GM18861 (cell line): ENCODE data around the gene KCNN2.
A peak's percentile ranks its signal among the peaks of the same experiment; 100 is the strongest.
"Not testable (repeated sequence)": the region's sequence is repeated elsewhere in the genome, so short reads cannot be mapped to it uniquely, and the experiment has no call there.

Source experiments
- ATAC-seq: cut with Tn5 transposase; IDR thresholded peaks from one replicate; pipeline ENCODE4 v1.9.1; 2021; ENCODE audit not compliant: unreplicated experiment

KCNN2 gene

DNA sequence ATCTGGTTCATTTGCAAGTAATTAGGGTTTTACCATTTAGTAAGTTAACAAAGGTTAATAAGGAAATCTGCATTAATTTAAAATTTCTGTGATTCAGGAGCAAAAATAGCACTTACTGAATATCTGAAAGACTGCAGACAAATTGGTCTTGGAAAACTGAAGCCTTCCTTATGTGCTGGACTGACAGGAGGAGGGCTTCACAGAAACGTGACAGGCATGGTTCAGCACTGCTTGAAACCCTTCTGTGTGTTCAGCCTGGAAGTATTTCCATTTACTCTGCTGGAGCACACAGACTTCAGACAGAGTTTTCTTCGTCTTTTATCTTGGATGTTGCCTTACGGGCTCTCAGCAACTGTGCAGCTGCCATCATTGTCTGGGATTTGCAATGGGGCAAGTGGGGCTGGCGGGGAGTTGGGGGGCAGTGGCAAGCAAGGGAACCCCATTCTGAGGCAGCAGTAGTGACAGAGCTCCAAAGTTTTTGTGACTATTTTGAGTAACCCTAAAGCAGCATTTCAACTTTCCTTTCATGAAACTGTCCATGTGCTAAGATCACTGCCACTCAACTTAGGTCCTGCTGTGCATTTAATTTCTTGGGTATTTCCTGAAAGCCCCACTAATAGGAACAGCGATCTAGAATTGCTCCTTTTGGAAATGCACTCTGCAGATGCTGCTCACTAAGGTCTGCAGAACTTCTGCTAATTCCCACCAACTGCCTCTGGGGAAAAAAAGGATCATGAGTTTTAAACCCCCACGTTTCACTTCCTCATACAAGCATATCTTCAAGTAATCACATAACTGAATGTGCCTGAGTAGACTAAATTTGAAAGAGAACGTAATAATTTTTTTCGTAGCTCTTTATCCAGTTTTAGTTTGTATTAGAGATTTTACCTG, 56.6 kb downstream of the KCNN2 start:
- ATAC-seq = peak; percentile 99

DNA sequence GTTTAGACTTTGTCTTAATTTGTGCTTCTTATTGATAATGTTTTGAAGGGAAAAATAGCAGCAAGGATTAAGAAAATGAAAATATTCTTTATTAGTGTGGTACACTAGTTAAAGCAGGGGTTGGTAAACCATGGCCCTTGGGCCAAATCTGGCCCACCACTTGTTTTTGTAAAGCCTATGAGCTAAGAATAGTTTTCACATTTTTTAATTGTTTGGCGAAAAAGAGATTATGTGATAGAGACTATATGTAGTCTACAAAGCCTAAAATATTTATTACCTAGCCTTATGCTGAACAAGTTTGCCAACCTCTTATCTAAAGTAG, 57.2 kb downstream of the KCNN2 start:
- peak; percentile 39 for ATAC-seq

DNA sequence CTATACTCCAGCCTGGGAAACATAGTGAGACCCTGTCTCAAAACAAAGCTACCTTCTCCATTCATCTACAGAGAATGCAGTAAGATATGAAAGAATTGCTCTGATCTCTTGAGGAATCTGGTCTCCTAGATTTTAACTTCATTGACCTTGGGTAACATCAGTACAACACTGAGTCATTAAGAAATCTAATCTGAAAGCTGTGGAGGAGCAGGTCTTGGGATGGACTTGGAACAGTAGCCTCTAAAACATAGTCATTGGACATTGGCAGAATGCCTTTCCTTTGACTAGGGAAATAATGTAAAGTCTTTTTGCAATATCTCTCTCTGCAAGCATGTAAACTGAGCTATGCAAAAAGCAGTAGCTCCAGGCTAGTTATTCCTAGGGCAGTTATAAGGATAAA, 58.1 kb downstream of the KCNN2 start:
- no peak for ATAC-seq

DNA sequence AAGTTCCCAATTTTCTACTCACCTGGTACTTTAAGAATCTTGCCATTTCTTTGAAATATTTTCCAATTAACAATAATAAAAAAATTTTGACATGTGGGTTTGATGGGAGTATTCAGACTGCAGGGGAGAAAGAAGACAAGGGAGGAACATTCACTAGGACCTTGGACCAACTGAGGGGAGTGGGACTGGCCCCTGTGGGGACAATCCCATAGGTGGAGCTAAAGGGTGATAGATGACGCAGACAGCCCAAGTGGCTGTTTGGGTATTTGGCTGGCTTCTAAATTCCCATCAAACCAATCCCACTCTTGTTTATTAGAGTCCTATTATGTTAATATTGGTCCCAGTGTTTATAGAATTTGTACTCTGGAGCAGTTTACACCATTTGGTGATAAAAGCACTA, 65.3 kb downstream of the KCNN2 start:
- no peak for ATAC-seq

DNA sequence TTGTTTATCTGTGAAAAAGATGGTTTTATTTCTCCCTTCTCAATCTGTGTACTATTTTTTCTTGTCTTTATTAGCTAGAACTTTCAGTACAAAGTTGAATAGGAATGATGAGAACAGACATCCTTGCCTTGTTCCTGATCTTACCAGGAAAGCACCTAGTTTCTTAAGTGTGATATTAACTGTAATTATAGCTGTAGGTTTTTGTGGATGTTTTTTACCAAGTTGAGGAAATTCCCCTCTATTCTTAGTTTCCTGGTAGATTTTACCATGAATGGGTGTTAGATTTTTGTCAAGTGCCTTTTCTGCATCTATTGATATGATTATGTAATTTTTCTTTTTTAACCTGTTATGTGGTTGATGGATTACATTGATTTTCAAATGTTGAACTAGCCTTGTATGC, 68.7 kb downstream of the KCNN2 start:
- no peak for ATAC-seq

DNA sequence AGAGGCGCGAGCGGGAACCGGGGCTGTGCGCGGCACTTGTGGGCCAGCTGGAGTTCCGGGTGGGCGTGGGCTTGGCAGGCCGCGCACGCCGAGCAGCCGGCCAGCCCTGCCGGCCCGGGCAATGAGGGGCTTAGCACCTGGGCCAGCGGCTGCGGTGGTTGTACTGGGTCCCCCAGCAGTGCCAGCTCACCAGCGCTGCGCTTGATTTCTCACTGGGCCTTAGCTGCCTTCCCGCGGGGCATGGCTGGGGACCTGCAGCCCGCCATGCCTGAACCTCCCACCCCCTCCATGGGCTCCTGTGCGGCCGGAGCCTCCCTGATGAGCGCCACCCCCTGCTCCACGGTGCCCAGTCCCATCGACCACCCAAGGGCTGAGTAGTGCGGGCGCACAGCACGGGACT, 70.8 kb downstream of the KCNN2 start:
- ATAC-seq = not testable (repeated sequence)

DNA sequence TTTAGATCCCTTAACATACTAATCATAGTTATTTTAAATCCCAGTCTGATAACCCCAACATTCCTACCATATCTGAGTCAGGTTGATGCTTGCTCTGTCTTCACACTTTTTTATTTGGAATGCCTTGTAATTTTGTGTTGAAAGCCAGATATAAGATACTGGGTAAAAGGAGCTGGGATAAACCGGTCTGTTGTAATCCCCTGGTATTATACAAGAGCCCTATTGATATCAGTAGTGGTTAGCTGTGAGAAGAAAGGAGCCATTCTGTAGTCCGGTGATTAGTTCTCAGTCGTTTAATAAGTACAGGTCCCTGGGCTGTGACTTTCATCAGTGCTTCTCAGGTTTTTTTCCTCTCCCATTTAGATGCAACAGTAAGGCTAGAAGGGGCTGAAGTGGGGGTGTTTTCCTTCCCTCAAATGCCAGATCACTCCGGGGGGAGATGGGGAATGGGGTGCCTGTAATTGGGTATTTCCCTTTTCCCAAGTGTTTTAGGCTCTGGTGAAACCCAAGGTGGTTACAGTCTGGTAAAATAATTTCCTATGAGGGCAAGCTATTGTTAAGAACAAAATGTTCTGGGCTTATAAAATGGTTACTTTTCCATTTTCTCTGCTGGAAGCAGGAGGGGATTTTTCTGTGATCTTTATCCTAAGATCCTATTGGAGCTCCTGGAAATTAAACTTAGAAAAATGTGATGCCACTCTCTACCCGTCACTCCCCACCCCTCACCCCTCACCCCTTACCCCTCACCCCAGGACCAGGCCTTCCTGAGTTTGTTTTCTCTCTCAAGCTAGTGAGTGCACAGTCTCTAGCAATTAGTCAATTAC, 72.7 kb downstream of the KCNN2 start:
- no peak for ATAC-seq

DNA sequence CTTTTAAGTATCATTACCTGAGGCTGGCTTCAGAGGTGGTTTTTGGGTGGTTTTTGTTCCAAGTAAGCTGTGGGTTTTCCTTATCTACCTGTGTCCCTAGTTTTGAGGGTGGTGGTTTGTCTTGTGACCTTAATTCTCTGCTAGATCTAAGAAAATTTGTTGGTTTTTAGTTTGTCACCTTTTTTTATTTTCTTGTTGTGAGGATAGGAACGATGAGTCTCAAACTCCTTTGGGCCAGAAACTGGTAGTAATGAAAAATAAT, 73.3 kb downstream of the KCNN2 start:
- no peak for ATAC-seq

DNA sequence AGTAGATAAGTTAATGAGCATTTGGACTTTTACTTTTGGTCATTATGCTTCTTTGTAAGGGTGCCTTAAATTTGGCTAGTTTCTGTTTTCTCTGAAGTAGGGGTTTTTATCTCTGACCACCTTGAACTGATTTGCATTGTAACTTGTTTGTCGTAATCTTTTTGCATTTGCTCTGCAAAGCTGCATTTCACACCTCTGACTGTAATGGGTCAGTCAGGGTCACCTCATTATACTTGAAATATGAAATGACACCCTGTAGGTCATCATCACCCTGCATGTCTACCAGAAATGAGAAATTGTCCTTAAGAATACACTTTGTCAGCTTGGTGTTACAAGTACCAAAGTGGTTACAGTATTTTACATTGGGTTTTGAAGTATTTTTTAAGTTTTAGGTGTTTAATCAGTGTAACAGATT, 74.0 kb downstream of the KCNN2 start:
- peak; percentile 93 for ATAC-seq

DNA sequence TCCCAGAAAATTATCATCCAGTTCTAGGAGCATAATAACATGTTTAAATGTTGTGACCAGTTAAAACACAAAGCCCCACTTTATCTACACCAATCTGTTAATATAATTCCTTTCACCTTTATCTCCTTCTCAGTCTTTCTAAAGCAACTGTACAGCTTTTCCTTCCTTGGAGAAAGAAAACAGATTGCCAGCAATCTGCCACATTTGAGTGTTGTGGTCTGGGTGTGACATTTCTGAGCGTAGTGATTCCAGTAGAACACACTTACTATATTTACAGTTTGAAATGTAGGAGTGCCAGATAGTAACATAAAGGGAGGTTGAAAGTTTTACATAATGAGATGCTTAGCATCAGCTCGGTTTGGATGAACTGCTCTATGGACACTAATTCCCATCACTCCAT, 76.1 kb downstream of the KCNN2 start:
- ATAC-seq = no peak

DNA sequence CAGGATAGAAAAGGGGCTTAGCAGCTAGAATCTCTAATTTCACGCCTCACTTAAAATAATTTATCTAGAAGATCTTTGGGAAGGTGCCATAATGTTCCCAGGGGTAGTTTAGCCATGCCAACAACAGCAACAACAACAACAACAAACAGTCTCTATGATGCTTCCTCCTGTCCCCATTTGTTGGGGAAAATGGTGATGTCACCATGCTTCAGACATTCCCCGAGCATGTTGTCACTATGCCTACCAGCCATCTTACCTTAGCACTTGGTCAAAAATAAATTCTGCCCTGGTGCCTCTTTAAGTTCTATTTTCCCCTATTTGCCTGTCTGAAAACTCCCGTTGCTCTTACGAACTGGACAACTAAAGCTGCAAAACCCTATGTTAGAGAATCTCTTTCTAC, 76.6 kb downstream of the KCNN2 start:
- no peak for ATAC-seq

DNA sequence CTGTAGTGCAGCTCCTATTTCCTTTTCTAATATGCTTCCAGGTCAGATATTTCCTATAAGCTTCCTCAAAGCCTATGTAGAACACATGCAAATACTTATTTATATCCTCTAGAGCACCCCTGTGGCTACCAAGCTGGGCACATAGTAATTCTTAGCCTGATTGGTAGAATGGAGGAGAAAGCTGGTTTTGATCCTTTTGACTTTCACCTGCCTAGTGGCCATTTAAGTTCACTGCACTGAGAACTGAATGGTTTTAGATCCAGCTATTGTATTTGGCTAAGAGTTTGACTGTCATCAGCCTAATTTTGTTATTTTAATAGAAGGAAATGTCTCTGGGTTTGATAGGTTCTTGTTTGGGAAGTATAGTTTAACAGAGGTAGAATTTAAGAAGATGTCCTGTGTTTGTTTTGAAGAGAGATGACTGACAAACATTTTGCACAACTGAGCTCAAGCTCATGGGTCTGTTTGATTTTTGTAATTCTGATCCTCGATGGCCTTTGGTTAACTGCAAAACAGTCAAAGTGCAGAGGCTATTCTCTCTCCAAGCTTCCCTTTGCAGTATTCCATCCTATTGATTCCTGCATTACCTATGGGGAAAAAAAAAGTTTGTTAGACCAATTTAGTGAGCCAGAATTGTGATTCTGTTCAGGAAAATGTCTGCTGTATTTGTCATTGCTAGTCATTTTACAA, 85.4 kb downstream of the KCNN2 start:
- peak; percentile 48 for ATAC-seq

DNA sequence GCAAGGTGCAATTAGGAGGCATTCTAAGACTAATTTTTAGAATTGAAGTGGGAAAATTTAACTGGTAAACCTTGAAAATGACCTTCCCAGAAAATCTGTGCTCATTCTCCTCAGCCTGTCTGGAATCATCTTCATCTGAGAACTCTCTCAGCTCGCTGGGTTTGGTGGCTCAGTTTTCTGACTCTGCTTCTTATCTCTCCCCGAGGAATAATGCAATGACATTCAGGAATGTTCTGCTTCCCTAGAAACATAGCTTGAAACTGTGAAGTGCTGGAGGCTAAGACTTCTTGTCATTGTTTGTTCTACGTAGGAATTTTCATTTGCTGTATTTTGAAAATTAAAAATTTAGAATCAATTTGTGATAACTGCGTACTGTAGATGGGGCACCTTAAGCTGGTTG, 86.6 kb downstream of the KCNN2 start:
- ATAC-seq = no peak

DNA sequence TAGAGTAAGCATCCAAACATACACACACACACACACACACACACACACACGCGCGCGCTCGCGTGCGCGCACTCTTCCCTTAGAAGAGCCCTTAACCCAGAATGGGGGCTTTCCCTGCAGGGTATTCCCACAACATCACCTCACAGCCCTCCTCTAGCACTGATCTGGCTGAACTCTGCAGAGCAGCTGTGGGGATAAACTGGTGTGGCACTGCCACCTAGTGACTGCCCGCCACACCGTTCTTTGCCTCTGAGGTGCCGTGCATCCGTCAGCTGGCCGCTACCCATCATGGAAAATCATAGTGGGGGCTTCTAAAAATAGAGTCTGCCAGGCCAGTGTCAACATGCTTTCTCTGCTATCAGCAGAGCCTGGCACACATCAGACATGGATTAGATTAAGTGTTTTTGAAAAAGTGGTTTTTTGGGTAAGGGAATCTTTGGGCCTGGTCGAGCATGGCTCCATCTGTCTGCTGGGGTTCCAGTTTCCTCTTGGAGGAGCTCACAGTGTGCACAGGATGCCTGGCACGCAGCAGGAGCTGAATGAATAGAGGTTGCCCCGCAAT, 88.1 kb downstream of the KCNN2 start:
- peak; percentile 97 for ATAC-seq

DNA sequence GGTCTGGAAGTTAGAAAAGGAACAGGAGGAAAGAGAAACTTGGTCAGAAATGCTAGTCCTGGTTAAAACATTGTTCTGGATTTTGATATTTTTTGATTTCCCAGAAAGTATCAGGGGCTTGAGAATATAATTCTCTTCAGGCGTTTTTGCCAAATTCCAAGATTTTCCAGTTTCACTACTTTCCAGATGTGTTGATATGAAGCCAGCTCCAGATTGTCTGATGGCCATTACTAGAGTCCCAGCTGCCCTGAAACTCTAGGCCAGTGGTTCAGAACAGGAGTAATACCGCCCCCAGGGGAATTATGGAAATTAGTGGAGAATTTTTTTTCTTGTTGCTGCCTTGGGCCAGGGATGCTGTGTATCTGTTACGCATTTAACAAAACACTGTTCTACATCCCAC, 88.6 kb downstream of the KCNN2 start:
- no peak for ATAC-seq

DNA sequence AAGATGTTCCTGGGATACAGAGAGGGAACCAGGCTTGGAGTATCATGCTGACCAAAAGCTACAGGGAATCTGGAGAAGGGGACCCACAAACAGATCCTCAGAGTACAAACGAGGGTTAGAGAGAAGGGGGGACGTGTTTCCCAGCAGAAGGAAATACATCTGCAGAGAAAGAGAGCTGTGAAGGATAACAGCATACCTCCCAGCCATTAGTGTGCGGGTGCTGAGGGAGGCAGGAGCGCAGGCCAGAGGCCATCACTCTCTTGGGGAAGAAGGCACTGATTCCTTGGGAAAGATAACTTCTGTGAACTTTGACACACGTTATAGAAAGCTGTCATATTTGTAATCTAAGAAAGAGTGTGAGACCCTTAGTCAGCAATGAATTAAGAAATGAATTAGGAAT, 96.9 kb downstream of the KCNN2 start:
- no peak for ATAC-seq

DNA sequence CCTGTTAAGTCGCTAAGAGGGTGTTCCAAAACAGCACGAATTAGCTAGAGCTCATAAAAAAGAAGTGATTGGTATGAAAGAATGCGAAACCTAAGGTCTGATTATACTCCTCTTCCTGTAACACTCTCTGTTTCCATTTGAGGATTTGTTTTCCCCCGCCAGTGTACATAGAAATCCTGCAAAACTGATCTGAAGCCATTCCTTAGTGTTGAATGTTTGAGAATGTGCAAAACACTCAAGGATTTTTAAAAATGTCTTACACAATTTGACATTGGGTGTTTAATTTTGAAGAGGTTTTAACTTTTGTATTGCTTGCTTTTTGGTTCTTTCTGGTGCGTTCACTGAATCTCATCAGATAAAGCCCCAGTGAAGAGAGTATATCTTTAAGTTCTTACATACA, 105.3 kb downstream of the KCNN2 start:
- no peak for ATAC-seq

DNA sequence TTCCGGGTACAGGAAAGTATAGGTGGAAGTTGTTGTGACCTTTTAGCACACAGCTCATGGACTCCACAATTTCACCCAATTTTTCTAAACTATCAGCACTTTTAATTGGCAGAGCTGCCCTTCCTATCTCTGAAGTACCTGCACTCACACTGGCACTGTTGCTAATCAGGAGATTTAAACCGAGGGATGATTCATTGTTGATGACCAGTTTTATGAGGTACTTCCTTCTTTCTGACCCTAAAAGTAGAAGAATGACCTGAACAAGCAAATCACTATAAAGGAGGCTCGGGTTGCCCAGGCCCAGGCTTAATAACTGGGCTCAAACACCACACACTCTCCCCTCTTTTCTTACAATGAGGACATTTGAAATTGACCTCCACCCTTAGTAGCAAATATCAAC, 105.9 kb downstream of the KCNN2 start:
- ATAC-seq = no peak

DNA sequence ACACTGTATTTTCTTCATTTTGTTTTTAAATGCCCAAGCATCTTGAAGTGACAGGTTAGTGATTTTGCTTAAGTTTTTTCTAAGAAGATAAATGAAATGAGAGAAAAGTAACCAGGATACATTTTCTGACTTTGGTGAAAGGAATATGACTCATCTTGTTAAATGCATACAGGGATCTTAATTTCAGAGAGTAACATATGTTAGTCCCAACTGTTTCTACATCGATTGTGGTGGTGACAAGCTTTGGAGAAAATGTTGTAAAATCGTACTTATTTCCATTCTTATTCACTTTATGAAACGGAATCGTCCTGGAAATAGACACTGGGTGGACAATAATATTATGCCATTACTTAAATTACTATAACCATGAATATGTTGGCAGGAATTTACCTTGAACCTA, 107.5 kb downstream of the KCNN2 start:
- no peak for ATAC-seq

DNA sequence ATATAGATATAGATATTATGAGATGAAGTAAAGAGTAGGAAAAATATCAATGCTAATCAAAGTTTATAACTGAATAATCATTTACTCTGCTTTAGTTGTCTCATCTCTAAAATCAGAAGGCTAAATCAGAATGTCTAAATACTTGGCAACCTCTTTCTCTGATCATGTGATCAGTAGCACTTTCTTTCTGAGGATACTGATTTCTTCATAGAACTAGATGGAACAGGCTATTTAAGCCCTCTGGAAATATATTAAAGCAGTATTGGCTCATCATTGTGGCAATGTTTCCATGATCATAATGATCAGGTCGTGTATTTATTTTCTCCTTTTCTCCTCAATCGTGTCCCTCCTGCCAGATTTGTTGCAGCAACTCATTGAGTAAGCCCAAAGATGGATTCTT, 109.7 kb downstream of the KCNN2 start:
- ATAC-seq = no peak

DNA sequence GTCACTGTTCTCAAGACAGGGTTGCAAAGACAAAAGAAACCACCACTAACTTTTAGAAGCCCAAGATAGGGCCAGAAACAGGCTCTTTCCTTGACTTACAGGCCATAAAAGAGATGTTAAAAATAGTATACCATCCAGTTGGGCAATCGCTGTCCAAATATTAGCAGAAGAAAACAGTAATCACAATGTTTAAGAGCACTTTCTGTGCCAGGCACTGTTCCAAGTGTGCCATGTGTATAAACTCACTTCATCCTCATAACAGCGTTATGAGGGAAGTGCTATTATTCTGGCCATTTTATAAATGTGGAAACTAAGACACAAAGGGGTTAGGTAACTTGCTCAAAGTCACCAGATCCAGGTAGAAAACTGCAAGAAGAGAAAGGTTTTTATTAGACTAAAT, 111.7 kb downstream of the KCNN2 start:
- no peak for ATAC-seq

DNA sequence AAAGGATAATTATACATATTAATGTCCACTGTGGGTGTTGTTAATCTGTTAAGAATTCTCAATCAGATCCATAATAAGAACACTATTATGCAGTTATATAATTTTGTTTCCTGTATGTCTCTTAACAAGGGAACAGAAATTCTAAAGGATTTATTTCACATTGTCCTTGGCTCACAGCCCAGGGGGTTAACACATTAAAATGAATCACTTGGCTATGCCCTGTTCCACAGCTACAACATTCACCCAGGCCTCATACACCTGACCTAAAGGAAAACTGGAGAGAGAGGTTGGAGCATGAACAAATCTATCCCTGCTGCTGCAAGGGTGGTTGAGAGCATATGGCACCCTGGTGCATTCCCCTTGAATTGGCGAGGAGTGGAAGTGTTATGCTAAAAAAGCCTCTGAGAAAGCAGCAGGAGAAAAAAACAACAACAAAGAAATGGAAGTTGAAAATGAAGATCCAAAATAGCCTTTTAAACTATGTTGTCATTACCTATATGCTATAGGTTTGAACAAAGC, 116.0 kb downstream of the KCNN2 start:
- ATAC-seq = no peak
